Activated naive CD4-positive, alpha-beta T cell treated with anti-CD3 and anti-CD28 coated beads for 36 hours (primary cell): ENCODE results near the gene TSPYL2. TPM values are rescaled to one million over a fixed set of nuclear protein-coding genes. Genes with fewer than 3 reads are reported as not detected.

Source experiments
- CTCF ChIA-PET: fragments of 350-600 bp; sonication (Branson Sonifier 250); formaldehyde crosslinking; loops from one replicate; lab custom pipeline; 2021; ENCODE audit warnings: antibody characterized with exemption; lab: Charles Lee
- DNase-seq: peaks from one replicate; pipeline ENCODE4 v3.0.0-alpha.2; 2020
- H3K27ac Mint-ChIP-seq: one replicate; pipeline ENCODE4 v1.8.0; 2021; ENCODE audit warnings: mild to moderate bottlenecking, mixed read lengths
- H3K27me3 Mint-ChIP-seq: one replicate; pipeline ENCODE4 v1.8.0; 2021; ENCODE audit warnings: low read depth, mixed read lengths
- H3K36me3 Mint-ChIP-seq: one replicate; pipeline ENCODE4 v1.8.0; 2021; ENCODE audit warnings: low read depth, mixed read lengths
- H3K4me1 Mint-ChIP-seq: one replicate; pipeline ENCODE4 v1.8.0; 2021; ENCODE audit warnings: low read depth, mixed read lengths
- H3K4me3 Mint-ChIP-seq: one replicate; pipeline ENCODE4 v1.8.0; 2021; ENCODE audit warnings: mild to moderate bottlenecking, moderate library complexity, mixed read lengths
- H3K9me3 Mint-ChIP-seq: one replicate; pipeline ENCODE4 v1.8.0; 2021; ENCODE audit warnings: mixed read lengths
- intact Hi-C: fragments of 100-400 bp; cut with micrococcal nuclease; formaldehyde crosslinking; loops from one replicate; pipeline ENCODE4 v1.15.1; 2023
- total RNA-seq, 2 experiments: library from RNA; stranded (reverse); gene quantifications; one replicate each; pipeline ENCODE4 v1.2.3, GENCODE V29; 2021

The TSPYL2 gene
- total RNA-seq: 10 to 100 TPM; 72.2 to 74.4 TPM

- peak within 1 kb of the TSS; percentile 94 for H3K27ac Mint-ChIP-seq
- no peaks in the 10 kb centered on the region for H3K9me3 Mint-ChIP-seq
- H3K27me3 Mint-ChIP-seq: no peaks in the 10 kb centered on the region
- peaks cover 30% of the 10 kb centered on the region for H3K36me3 Mint-ChIP-seq
- peak within 1 kb of the TSS; percentile 90 for H3K4me3 Mint-ChIP-seq
- peak; percentile 93 for DNase-seq
- CTCF ChIA-PET: interaction anchor here (0.7 to 2.0 kb wide), 2 partner anchors 10 to 12 kb away, joined by 3 to 10 read pairs; partner anchors contain the start of gene KANTR
- intact Hi-C loops: loop anchor here (1.0 to 10.0 kb wide), 5 partner anchors 11 to 1187 kb away; partner anchors contain the start of genes MAGED1 and PHF8
- peaks cover 48% of the 10 kb centered on the region for H3K4me1 Mint-ChIP-seq
These were observed at the start of gene TSPYL2 for GRCh38 chrX:53081925-53082772. Gene TSPYL2 (plus strand): TSS chrX:53082367. CDS start chrX:53082499, 132 bp downstream.

GRCh38 chrX:53036149-53036548 is 46.0 kb upstream of the TSPYL2 start:
- CTCF ChIA-PET: no interaction called here
- peaks cover 5% of the 10 kb centered on the region for H3K27me3 Mint-ChIP-seq
- H3K36me3 Mint-ChIP-seq: no peaks in the 10 kb centered on the region
- H3K27ac Mint-ChIP-seq: no peak overlapping the region
- H3K4me3 Mint-ChIP-seq: no peak overlapping the region
- no peaks in the 10 kb centered on the region for H3K4me1 Mint-ChIP-seq
- H3K9me3 Mint-ChIP-seq: no peaks in the 10 kb centered on the region
- DNase-seq: no peak
- intact Hi-C loops: no loop called here

- intact Hi-C loops: no loop called here
- DNase-seq: no peak
- no peak overlapping the region for H3K4me3 Mint-ChIP-seq
- CTCF ChIA-PET: no interaction called here
- no peaks in the 10 kb centered on the region for H3K4me1 Mint-ChIP-seq
- no peaks in the 10 kb centered on the region for H3K36me3 Mint-ChIP-seq
- no peaks in the 10 kb centered on the region for H3K9me3 Mint-ChIP-seq
- H3K27ac Mint-ChIP-seq: no peak overlapping the region
- H3K27me3 Mint-ChIP-seq: peaks cover 5% of the 10 kb centered on the region
These were observed 42.9 kb upstream of the TSPYL2 start for GRCh38 chrX:53039236-53039635.

- intact Hi-C loops: no loop called here
- Mint-ChIP-seq H3K4me3 (no peak overlapping the region), H3K27ac (no peak overlapping the region), H3K9me3 (no peaks in the 10 kb centered on the region), H3K27me3 (peaks cover 5% of the 10 kb centered on the region), H3K4me1 (peaks cover 3% of the 10 kb centered on the region), H3K36me3 (no peaks in the 10 kb centered on the region)
- DNase-seq: no peak
- CTCF ChIA-PET: no interaction called here
These were observed 37.2 kb upstream of the TSPYL2 start for GRCh38 chrX:53044995-53045394.

GRCh38 chrX:53047228-53047627 is 34.9 kb upstream of the TSPYL2 start:
- peaks cover 5% of the 10 kb centered on the region for H3K27me3 Mint-ChIP-seq
- intact Hi-C loops: no loop called here
- no peak overlapping the region for H3K27ac Mint-ChIP-seq
- H3K4me3 Mint-ChIP-seq: no peak overlapping the region
- no peaks in the 10 kb centered on the region for H3K9me3 Mint-ChIP-seq
- H3K4me1 Mint-ChIP-seq: peaks cover 3% of the 10 kb centered on the region
- no peak for DNase-seq
- no peaks in the 10 kb centered on the region for H3K36me3 Mint-ChIP-seq
- CTCF ChIA-PET: no interaction called here

- no peak within 1 kb of the TSS for H3K27ac Mint-ChIP-seq
- CTCF ChIA-PET: no interaction called here
- H3K4me3 Mint-ChIP-seq: no peak within 1 kb of the TSS
These were observed 33.7 kb upstream of the TSPYL2 start, which contains the start of gene GPR173 for GRCh38 chrX:53048169-53049126. Gene GPR173 (plus strand): TSS chrX:53048789. CDS start chrX:53076622, 27,833 bp downstream.

GRCh38 chrX:53049127-53049517 is 33.0 kb upstream of the TSPYL2 start:
- H3K27ac Mint-ChIP-seq: no peak overlapping the region
- no peak for DNase-seq
- H3K27me3 Mint-ChIP-seq: peaks cover 5% of the 10 kb centered on the region
- no peaks in the 10 kb centered on the region for H3K36me3 Mint-ChIP-seq
- CTCF ChIA-PET: no interaction called here
- no peak overlapping the region for H3K4me3 Mint-ChIP-seq
- intact Hi-C loops: no loop called here
- H3K9me3 Mint-ChIP-seq: no peaks in the 10 kb centered on the region
- H3K4me1 Mint-ChIP-seq: peaks cover 3% of the 10 kb centered on the region

More at GRCh38 chrX:53048169-53049126, 33.7 kb upstream of the TSPYL2 start, which contains the start of gene GPR173:
- Mint-ChIP-seq H3K4me1 (peaks cover 3% of the 10 kb centered on the region), H3K9me3 (no peaks in the 10 kb centered on the region), H3K27me3 (peaks cover 5% of the 10 kb centered on the region), H3K36me3 (no peaks in the 10 kb centered on the region)
- intact Hi-C loops: no loop called here
- DNase-seq: no peak

- Mint-ChIP-seq H3K4me3 (no peak overlapping the region), H3K4me1 (peaks cover 3% of the 10 kb centered on the region), H3K27me3 (peaks cover 5% of the 10 kb centered on the region), H3K36me3 (no peaks in the 10 kb centered on the region), H3K9me3 (no peaks in the 10 kb centered on the region), H3K27ac (no peak overlapping the region)
- DNase-seq: no peak
- intact Hi-C loops: no loop called here
- CTCF ChIA-PET: no interaction called here
These were observed 31.3 kb upstream of the TSPYL2 start for GRCh38 chrX:53050841-53051240.

- DNase-seq: no peak
- intact Hi-C loops: no loop called here
- no peaks in the 10 kb centered on the region for H3K9me3 Mint-ChIP-seq
- H3K4me3 Mint-ChIP-seq: no peak overlapping the region
- no peaks in the 10 kb centered on the region for H3K4me1 Mint-ChIP-seq
- no peaks in the 10 kb centered on the region for H3K27me3 Mint-ChIP-seq
- CTCF ChIA-PET: no interaction called here
- no peak overlapping the region for H3K27ac Mint-ChIP-seq
- H3K36me3 Mint-ChIP-seq: no peaks in the 10 kb centered on the region
These were observed 26.8 kb upstream of the TSPYL2 start for GRCh38 chrX:53055244-53055849.

GRCh38 chrX:53056292-53056691 is 25.9 kb upstream of the TSPYL2 start:
- H3K9me3 Mint-ChIP-seq: no peaks in the 10 kb centered on the region
- CTCF ChIA-PET: no interaction called here

GRCh38 chrX:53065104-53065503 is 17.1 kb upstream of the TSPYL2 start:
- Mint-ChIP-seq H3K9me3 (no peaks in the 10 kb centered on the region), H3K36me3 (no peaks in the 10 kb centered on the region), H3K27me3 (no peaks in the 10 kb centered on the region), H3K27ac (no peak overlapping the region), H3K4me1 (no peaks in the 10 kb centered on the region), H3K4me3 (no peak overlapping the region)
- intact Hi-C loops: no loop called here
- CTCF ChIA-PET: no interaction called here
- no peak for DNase-seq

More at GRCh38 chrX:53056292-53056691, 25.9 kb upstream of the TSPYL2 start:
- H3K4me3 Mint-ChIP-seq: no peak overlapping the region
- no peak for DNase-seq
- H3K27ac Mint-ChIP-seq: no peak overlapping the region
- H3K27me3 Mint-ChIP-seq: no peaks in the 10 kb centered on the region
- no peaks in the 10 kb centered on the region for H3K36me3 Mint-ChIP-seq
- intact Hi-C loops: no loop called here
- no peaks in the 10 kb centered on the region for H3K4me1 Mint-ChIP-seq

GRCh38 chrX:53071064-53071463 is 11.1 kb upstream of the TSPYL2 start:
- Mint-ChIP-seq H3K36me3 (no peaks in the 10 kb centered on the region), H3K4me3 (no peak overlapping the region), H3K9me3 (no peaks in the 10 kb centered on the region), H3K4me1 (peaks cover 12% of the 10 kb centered on the region), H3K27me3 (no peaks in the 10 kb centered on the region), H3K27ac (no peak overlapping the region)
- DNase-seq: no peak
- CTCF ChIA-PET: interaction anchor here (0.7 to 5.8 kb wide), 4 partner anchors 11 to 149 kb away, joined by 3 to 30 read pairs (median 6); no protein-coding TSS in a partner anchor
- intact Hi-C loops: loop anchor here (1.0 kb wide), 2 partner anchors 18 to 22 kb away; no protein-coding TSS in a partner anchor
